OCI-LY1 (cell line): Measurements from ENCODE around the gene RIPPLY2.

Experiments
- EZH2 ChIP-seq: fragments of 200-600 bp; sonication (generic), shearing (Covaris generic); IDR thresholded peaks from 2 replicates; pipeline ENCODE4 v1.8.0; 2017; ENCODE audit warnings: borderline replicate concordance, mixed run types, mild to moderate bottlenecking, antibody characterized with exemption, low read length, moderate library complexity, mixed read lengths
- TF ChIP-seq, protein P1 (sequence below): fragments of 200-600 bp; sonication (generic), shearing (Covaris generic); IDR thresholded peaks from 2 replicates; pipeline ENCODE4 v1.5.1; 2017; ENCODE audit warnings: mild to moderate bottlenecking, antibody characterized with exemption, low read length, moderate library complexity, mixed read lengths

DNA sequence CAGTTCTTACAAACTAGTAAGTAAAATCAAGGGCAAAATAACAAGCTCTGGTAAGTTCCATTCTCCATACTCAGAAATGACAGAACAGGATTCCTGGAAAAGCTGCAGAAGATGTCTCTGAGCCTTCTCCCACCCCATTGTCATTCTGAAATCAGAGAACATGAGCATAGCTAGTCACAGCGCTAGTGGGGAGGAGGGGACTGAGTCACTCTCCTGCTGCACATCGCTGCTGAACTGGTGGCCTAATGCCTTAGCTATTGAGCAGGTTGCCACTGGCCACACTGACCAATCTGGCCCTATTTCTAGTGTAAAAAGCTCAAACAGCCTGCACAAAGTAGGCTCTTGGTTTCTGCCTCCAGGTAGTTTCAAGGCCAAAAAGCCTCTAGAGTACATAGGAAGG, 26.1 kb upstream of the RIPPLY2 start:
- TF ChIP-seq, protein P1, sequence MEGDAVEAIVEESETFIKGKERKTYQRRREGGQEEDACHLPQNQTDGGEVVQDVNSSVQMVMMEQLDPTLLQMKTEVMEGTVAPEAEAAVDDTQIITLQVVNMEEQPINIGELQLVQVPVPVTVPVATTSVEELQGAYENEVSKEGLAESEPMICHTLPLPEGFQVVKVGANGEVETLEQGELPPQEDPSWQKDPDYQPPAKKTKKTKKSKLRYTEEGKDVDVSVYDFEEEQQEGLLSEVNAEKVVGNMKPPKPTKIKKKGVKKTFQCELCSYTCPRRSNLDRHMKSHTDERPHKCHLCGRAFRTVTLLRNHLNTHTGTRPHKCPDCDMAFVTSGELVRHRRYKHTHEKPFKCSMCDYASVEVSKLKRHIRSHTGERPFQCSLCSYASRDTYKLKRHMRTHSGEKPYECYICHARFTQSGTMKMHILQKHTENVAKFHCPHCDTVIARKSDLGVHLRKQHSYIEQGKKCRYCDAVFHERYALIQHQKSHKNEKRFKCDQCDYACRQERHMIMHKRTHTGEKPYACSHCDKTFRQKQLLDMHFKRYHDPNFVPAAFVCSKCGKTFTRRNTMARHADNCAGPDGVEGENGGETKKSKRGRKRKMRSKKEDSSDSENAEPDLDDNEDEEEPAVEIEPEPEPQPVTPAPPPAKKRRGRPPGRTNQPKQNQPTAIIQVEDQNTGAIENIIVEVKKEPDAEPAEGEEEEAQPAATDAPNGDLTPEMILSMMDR: no peak
- TF ChIP-seq EZH2: no peak
